SU-DHL-6 (cell line): ENCODE results near the gene PPFIA4.

Experiments
- H2AFZ ChIP-seq: fragments of 200-600 bp; sonication (generic); 2 replicates; pipeline ENCODE4 v1.6.1; 2014; ENCODE audit warnings: low read depth, mild to moderate bottlenecking, moderate library complexity, mixed read lengths, antibody characterized with exemption, low read length; ENCODE audit not compliant: severe bottlenecking
- H3F3A ChIP-seq: fragments of 200-600 bp; shearing (Covaris generic); 2 replicates; pipeline ENCODE4 v1.6.0; 2016; ENCODE audit warnings: antibody characterized with exemption, mild to moderate bottlenecking; ENCODE audit not compliant: insufficient read depth
- H3K27ac ChIP-seq: fragments of 200-600 bp; sonication (generic); 2 replicates; pipeline ENCODE4 v1.5.1; 2016; ENCODE audit warnings: low read depth, mild to moderate bottlenecking, low read length, moderate library complexity, mixed read lengths
- H3K27me3 ChIP-seq: fragments of 200-600 bp; sonication (generic), shearing (Covaris generic); 2 replicates; pipeline ENCODE4 v1.6.0; 2014; ENCODE audit warnings: mild to moderate bottlenecking, low read length
- H3K36me3 ChIP-seq: fragments of 200-600 bp; sonication (generic); 2 replicates; pipeline ENCODE4 v1.6.1; 2014; ENCODE audit warnings: mild to moderate bottlenecking, low read length, mixed read lengths
- H3K4me2 ChIP-seq: fragments of 300-600, 200-600 bp; shearing (Covaris generic), sonication (generic); 2 replicates; pipeline ENCODE4 v1.6.0; 2014; ENCODE audit warnings: low read length, low read depth, mild to moderate bottlenecking; ENCODE audit not compliant: poor library complexity, severe bottlenecking
- H3K4me3 ChIP-seq: fragments of 200-600 bp; sonication (generic); 2 replicates; pipeline ENCODE4 v1.5.1; 2014; ENCODE audit warnings: antibody characterized with exemption, low read length, mild to moderate bottlenecking, mixed read lengths; ENCODE audit not compliant: insufficient read depth, poor library complexity, severe bottlenecking
- H3K79me2 ChIP-seq: fragments of 200-600 bp; sonication (generic); 2 replicates; pipeline ENCODE4 v1.6.1; 2014; ENCODE audit warnings: mild to moderate bottlenecking, low read length, moderate library complexity; ENCODE audit not compliant: insufficient read depth
- H3K9ac ChIP-seq: fragments of 200-600 bp; sonication (generic); 2 replicates; pipeline ENCODE4 v1.7.0; 2014; ENCODE audit warnings: mild to moderate bottlenecking, low read length
- H3K9me2 ChIP-seq: fragments of 200-600 bp; sonication (generic); replicated peaks from 2 replicates; pipeline ENCODE4 v1.6.1; 2014; ENCODE audit warnings: low read length; ENCODE audit not compliant: insufficient read depth
- H3K9me3 ChIP-seq: fragments of 200-600 bp; sonication (generic); 2 replicates; pipeline ENCODE4 v1.6.1; 2014; ENCODE audit warnings: low read length, mixed read lengths; ENCODE audit not compliant: insufficient read depth
- H4K20me1 ChIP-seq: fragments of 200-600 bp; sonication (generic); 2 replicates; pipeline ENCODE4 v1.6.1; 2014; ENCODE audit warnings: low read depth, mild to moderate bottlenecking, antibody characterized with exemption, low read length, moderate library complexity, mixed read lengths
- EZH2phosphoT487 ChIP-seq: fragments of 200-600 bp; sonication (generic), shearing (Covaris generic); conservative IDR thresholded peaks from 2 replicates; pipeline ENCODE4 v1.6.1; 2018; ENCODE audit warnings: mild to moderate bottlenecking, antibody characterized with exemption, low read length, moderate library complexity, mixed read lengths
- TF ChIP-seq, protein P1 (sequence below): fragments of 200-600 bp; sonication (generic); IDR thresholded peaks from one replicate; pipeline ENCODE4 v1.5.1; 2017; ENCODE audit warnings: antibody characterized with exemption, mild to moderate bottlenecking, low read length, moderate library complexity; ENCODE audit not compliant: insufficient read depth, poor library complexity, severe bottlenecking

PPFIA4 gene

DNA sequence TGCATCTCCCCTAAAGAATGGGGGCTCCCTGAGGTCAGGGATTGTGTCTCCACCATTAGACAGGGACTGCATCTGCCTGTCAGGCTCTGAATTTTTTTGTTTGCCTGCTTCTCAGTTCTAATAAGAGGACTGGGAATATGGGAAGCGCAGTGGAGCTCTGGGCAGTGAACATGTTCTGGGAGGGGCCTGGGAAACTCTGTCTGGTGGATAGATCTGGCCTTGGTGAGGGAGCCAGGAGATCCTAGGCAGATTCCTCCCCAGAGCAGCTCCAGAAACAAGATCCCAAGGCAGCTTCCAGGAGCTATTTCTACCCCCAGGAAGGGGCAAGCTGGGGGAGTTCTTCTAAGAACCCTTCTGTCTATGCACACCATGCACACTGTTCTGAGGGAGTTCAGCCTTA lies 72.2 kb downstream of the PPFIA4 start:
- Histone ChIP-seq H3K9ac (no peak overlapping the region), H3K79me2 (no peaks in the 10 kb centered on the region), H3K27me3 (no peaks in the 10 kb centered on the region), H2AFZ (no peak overlapping the region), H3K36me3 (no peaks in the 10 kb centered on the region), H4K20me1 (no peaks in the 10 kb centered on the region), H3K9me2 (no peaks in the 10 kb centered on the region), H3F3A (no peaks in the 10 kb centered on the region), H3K9me3 (0 out of 2 replicates have a peak, but pooled peaks cover 8% of the 10 kb centered on the region), H3K27ac (no peak overlapping the region), H3K4me3 (no peak overlapping the region), H3K4me2 (no peak overlapping the region)
- TF ChIP-seq, protein P1, sequence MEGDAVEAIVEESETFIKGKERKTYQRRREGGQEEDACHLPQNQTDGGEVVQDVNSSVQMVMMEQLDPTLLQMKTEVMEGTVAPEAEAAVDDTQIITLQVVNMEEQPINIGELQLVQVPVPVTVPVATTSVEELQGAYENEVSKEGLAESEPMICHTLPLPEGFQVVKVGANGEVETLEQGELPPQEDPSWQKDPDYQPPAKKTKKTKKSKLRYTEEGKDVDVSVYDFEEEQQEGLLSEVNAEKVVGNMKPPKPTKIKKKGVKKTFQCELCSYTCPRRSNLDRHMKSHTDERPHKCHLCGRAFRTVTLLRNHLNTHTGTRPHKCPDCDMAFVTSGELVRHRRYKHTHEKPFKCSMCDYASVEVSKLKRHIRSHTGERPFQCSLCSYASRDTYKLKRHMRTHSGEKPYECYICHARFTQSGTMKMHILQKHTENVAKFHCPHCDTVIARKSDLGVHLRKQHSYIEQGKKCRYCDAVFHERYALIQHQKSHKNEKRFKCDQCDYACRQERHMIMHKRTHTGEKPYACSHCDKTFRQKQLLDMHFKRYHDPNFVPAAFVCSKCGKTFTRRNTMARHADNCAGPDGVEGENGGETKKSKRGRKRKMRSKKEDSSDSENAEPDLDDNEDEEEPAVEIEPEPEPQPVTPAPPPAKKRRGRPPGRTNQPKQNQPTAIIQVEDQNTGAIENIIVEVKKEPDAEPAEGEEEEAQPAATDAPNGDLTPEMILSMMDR, result no peak
- no peak for TF ChIP-seq EZH2phosphoT487

DNA sequence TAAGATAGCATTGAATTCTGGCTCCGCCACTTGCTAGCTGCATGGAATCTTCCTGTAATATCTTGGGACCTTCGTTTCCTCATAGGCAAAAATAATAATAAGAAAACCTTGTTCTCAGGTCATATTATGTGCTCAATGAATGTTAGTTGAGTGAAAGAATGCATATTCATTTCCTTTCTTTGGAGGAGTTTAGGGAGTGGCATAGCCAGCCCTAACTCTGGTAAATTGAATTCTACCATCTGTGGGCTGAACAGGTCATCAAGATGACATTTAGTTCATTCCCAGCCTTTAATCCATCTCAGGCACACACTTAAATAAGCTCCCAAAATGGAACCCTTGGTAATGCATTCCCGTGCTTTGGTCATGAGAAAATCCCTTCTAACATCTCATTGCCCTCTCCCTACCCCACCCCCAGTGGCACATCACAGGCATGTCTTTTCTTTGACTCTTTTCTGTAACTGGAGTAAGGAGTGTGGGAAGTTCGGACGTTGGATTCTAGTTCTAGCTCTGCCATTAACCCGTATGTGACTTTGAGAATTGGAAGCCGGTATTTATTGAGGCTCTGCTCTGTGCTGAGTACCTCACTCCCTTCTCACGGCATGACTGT lies 72.7 kb downstream of the PPFIA4 start:
- H3K27me3 ChIP-seq, result no peaks in the 10 kb centered on the region
- no peaks in the 10 kb centered on the region for H3F3A ChIP-seq
- H4K20me1 ChIP-seq, result no peaks in the 10 kb centered on the region
- 0 out of 2 replicates have a peak, but pooled peaks cover 8% of the 10 kb centered on the region for H3K9me3 ChIP-seq
- no peaks in the 10 kb centered on the region for H3K79me2 ChIP-seq
- H3K9ac ChIP-seq, result no peak overlapping the region
- TF ChIP-seq EZH2phosphoT487, result no peak
- TF ChIP-seq, protein P1, result no peak
- no peak overlapping the region for H2AFZ ChIP-seq
- no peak overlapping the region for H3K4me2 ChIP-seq
- no peak overlapping the region for H3K27ac ChIP-seq
- H3K36me3 ChIP-seq, result no peaks in the 10 kb centered on the region
- H3K4me3 ChIP-seq, result no peak overlapping the region
- H3K9me2 ChIP-seq, result no peaks in the 10 kb centered on the region

DNA sequence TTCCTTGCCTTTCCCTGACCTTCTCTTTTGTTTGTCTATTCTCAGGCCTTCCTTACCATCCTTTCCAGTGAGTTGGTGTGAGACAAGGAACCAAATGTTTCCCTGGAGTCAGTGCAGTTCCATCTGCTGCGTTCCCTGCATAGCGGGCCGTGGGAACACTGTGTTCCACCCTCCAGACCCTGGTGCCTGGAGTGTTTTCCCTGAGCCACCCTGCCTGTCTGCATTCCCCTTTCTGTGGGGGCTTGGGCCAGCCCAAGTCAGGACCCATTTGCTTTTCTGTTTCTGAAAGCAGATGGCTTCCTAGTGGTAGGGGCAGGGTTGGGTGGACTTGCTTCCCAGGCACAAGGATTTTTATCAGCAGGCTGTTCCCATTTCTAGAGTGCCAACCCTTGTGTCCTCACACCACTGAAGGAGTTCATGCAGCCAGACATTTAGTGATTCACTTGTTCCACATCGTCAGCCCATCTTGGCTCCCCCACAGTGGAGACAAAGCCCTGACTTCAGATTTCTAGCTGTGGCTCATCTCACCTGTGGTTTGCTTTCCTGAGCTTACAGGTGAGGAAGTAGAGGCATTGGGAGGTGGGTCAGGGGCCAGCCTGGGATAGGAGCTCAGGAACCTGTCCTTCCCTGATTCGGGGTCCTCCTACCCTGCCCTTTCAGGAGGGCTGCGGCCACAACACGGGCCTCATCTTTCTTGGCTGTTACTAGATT lies 73.7 kb downstream of the PPFIA4 start:
- H3K4me2 ChIP-seq, result no peak overlapping the region
- no peaks in the 10 kb centered on the region for H3F3A ChIP-seq
- H3K79me2 ChIP-seq, result no peaks in the 10 kb centered on the region
- no peaks in the 10 kb centered on the region for H3K27me3 ChIP-seq
- TF ChIP-seq, protein P1, result no peak
- TF ChIP-seq EZH2phosphoT487, result no peak
- no peak overlapping the region for H2AFZ ChIP-seq
- no peaks in the 10 kb centered on the region for H3K36me3 ChIP-seq
- no peaks in the 10 kb centered on the region for H3K9me2 ChIP-seq
- no peaks in the 10 kb centered on the region for H4K20me1 ChIP-seq
- no peak overlapping the region for H3K4me3 ChIP-seq
- H3K9me3 ChIP-seq, result 0 out of 2 replicates have a peak, but pooled peaks cover 6% of the 10 kb centered on the region
- H3K9ac ChIP-seq, result no peak overlapping the region
- H3K27ac ChIP-seq, result no peak overlapping the region
